ENCODE results near the gene SRGAP3. TPM values are rescaled to one million over a fixed set of nuclear protein-coding genes. Genes with fewer than 3 reads are reported as not detected.

SRGAP3 gene
- total and polyA plus RNA-seq, 10 of the 15 experiments (the other 5 are each of a cell fraction or from before 2014, with no cell fraction given): 0.32 to 1.7 (median 0.99) TPM

DNA sequence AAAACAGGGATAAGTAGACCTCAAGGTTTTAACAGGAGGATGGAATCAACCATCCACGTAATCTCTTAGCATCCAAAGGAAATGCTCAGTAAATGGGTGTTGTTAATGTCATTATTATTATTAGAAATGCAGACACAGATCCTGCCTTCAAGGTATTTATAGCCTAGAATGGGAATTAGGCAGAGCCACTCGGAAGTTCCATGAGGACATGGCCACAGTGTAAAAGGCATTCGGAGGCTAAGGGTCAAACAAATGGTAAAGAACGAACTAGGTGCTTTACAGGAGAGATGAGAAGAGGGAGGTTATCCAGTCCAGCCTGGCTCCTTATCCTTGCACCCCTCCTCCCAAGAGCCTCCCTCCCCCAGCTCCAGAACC, 65.0 kb downstream of the SRGAP3 start:
- intact Hi-C loops (cut with micrococcal nuclease; ENCODE audit: unreplicated experiment) (no loop called here), in situ Hi-C loops (cut with MboI) (no loop called here)
- H3K27me3 ChIP-seq (replicated peaks in 1 of 2; ENCODE audit: control insufficient read depth in 2 of 2, insufficient read depth in 2 of 2, low read length in 1 of 2): 0 out of 4 replicates have a peak, but pooled peaks cover 0 to 1% of the 10 kb centered on the region in 2 experiments
- ChIA-PET RAD21 (ENCODE audit: unreplicated experiment) (no interaction called here), POLR2A (no interaction called here), CTCF (no interaction called here), SMC1A (ENCODE audit: uncharacterized antibody, unreplicated experiment) (no interaction called here)
- no peak overlapping the region for H3K27ac ChIP-seq (ENCODE audit: control insufficient read depth, insufficient read depth)
- H2AFZ ChIP-seq (ENCODE audit: control insufficient read depth, low read depth, low read length): no peak overlapping the region
- ATAC-seq (no peak), DNase-seq (ENCODE audit: low read depth, low spot score) (no peak), FAIRE-seq (no peak)
- BruUV-seq (replicated peaks): no TSS peak
- H3K4me1 ChIP-seq (ENCODE audit: control insufficient read depth, insufficient read depth, low read length): peaks cover 14% of the 10 kb centered on the region
- no peak overlapping the region for H3K4me2 ChIP-seq (ENCODE audit: control insufficient read depth, insufficient read depth)
- no peaks in the 10 kb centered on the region for H3K36me3 ChIP-seq (ENCODE audit: control insufficient read depth in 2 of 2, insufficient read depth in 2 of 2, low read length in 1 of 2)
- no peaks in the 10 kb centered on the region; the same call in 2 of the 3 replicates for H3K9me3 ChIP-seq (replicated peaks; ENCODE audit: control insufficient read depth, insufficient read depth, low read length)
- TF ChIP-seq BRCA1 (IDR thresholded peaks at IDR 0.05; ENCODE audit: low read depth, low read length): no peak
- no peak for TF ChIP-seq KAT2A (conservative IDR thresholded peaks at IDR 0.05; ENCODE audit: control insufficient read depth, low read depth, low read length)
- no peak for TF ChIP-seq SRF (IDR thresholded peaks at IDR 0.05; ENCODE audit: low read depth in 2 of 2, low read length in 2 of 2)
- TF ChIP-seq SIN3A (IDR thresholded peaks at IDR 0.05; ENCODE audit: low read depth, low read length): no peak
- no peak for TF ChIP-seq SREBF1 (IDR thresholded peaks at IDR 0.05; ENCODE audit: low read length)
- TF ChIP-seq CTCF (IDR thresholded peaks at IDR 0.05 in 2 of 3, conservative IDR thresholded peaks at IDR 0.05 in 1 of 3; ENCODE audit: control insufficient read depth in 2 of 3, extremely low read depth in 1 of 3, insufficient read depth in 1 of 3, low read depth in 3 of 3, low read length in 3 of 3): no peak
- no peak overlapping the region for H3K9ac ChIP-seq (ENCODE audit: control insufficient read depth, insufficient read depth, low read length)
- no peaks in the 10 kb centered on the region for H3K79me2 ChIP-seq (ENCODE audit: control insufficient read depth, insufficient read depth, low read length)
- no peaks in the 10 kb centered on the region for H4K20me1 ChIP-seq (ENCODE audit: control insufficient read depth, insufficient read depth)
- WGBS (ENCODE audit: insufficient coverage, insufficient replicate concordance, low lambda C conversion rate, missing lambda C conversion rate): 47% methylated on average over 4 of the region's 4 CpGs
- H3K4me3 ChIP-seq: no peak overlapping the region
